GM18861 (cell line): ENCODE data around the gene CKS2.
"Not testable (repeated sequence)": the region's sequence is repeated elsewhere in the genome, so short reads cannot be mapped to it uniquely, and the experiment has no call there.

Experiments
- ATAC-seq: cut with Tn5 transposase; IDR thresholded peaks from one replicate; pipeline ENCODE4 v1.9.1; 2021; ENCODE audit not compliant: unreplicated experiment

The CKS2 gene

GRCh38 chr9:89310475-89311345, at the start of gene CKS2:
Gene CKS2, plus strand, starts transcription at chr9:89311195. Its CDS starts 98 bp downstream, at chr9:89311293.
- peak; percentile 86 for ATAC-seq

- no peak for ATAC-seq
Measured at GRCh38 chr9:89273528-89274279, 37.3 kb upstream of the CKS2 start.

- ATAC-seq = no peak
Measured at GRCh38 chr9:89274838-89275237, 36.2 kb upstream of the CKS2 start.

GRCh38 chr9:89276040-89276439, 35.0 kb upstream of the CKS2 start:
- ATAC-seq = not testable (repeated sequence)

- no peak for ATAC-seq
Measured at GRCh38 chr9:89277043-89277442, 34.0 kb upstream of the CKS2 start.

GRCh38 chr9:89277454-89277853, 33.5 kb upstream of the CKS2 start:
- no peak for ATAC-seq

- no peak for ATAC-seq
Measured at GRCh38 chr9:89278551-89278950, 32.4 kb upstream of the CKS2 start.

GRCh38 chr9:89278997-89279739, 31.8 kb upstream of the CKS2 start:
- no peak for ATAC-seq

- ATAC-seq = no peak
Measured at GRCh38 chr9:89281106-89281505, 29.9 kb upstream of the CKS2 start.

GRCh38 chr9:89282248-89282968, 28.6 kb upstream of the CKS2 start:
- not testable (repeated sequence) for ATAC-seq

- ATAC-seq = no peak
Measured at GRCh38 chr9:89284076-89284475, 26.9 kb upstream of the CKS2 start.

GRCh38 chr9:89291741-89292140, 19.3 kb upstream of the CKS2 start:
- no peak for ATAC-seq

- no peak for ATAC-seq
Measured at GRCh38 chr9:89293014-89293413, 18.0 kb upstream of the CKS2 start.

GRCh38 chr9:89295400-89295799, 15.6 kb upstream of the CKS2 start:
- no peak for ATAC-seq

- ATAC-seq = not testable (repeated sequence)
Measured at GRCh38 chr9:89301996-89302395, 9.0 kb upstream of the CKS2 start.

GRCh38 chr9:89304020-89304833, 6.8 kb upstream of the CKS2 start:
- peak; percentile 18 for ATAC-seq

- ATAC-seq = peak; percentile 44
Measured at GRCh38 chr9:89304834-89305188, 6.2 kb upstream of the CKS2 start.

- ATAC-seq = no peak
Measured at GRCh38 chr9:89305868-89306267, 5.1 kb upstream of the CKS2 start.

GRCh38 chr9:89309166-89309565, 1.8 kb upstream of the CKS2 start:
- ATAC-seq = no peak
